Measurements from ENCODE around the gene SNED1.
A peak's percentile ranks its signal among the peaks of the same experiment; 100 is the strongest.
"Not testable (repeated sequence)": the region's sequence is repeated elsewhere in the genome, so short reads cannot be mapped to it uniquely, and the experiment has no call there.

SNED1 gene

GRCh38 chr2:241096979-241097378 is 98.6 kb downstream of the SNED1 start:
- TF ChIP-seq CTCF (IDR thresholded peaks at IDR 0.05; ENCODE audit: insufficient read depth, missing control alignments), result no peak
- no peak for FAIRE-seq

GRCh38 chr2:241099246-241099645 is 100.8 kb downstream of the SNED1 start:
- DNase-seq (ENCODE audit: insufficient read length, low spot score) (no peak), FAIRE-seq (no peak)
- no peak for TF ChIP-seq CTCF (IDR thresholded peaks at IDR 0.05; ENCODE audit: insufficient read depth, missing control alignments)

More at GRCh38 chr2:241096979-241097378, 98.6 kb downstream of the SNED1 start:
- DNase-seq (ENCODE audit: insufficient read length, low spot score), result no peak

- no peak for TF ChIP-seq CTCF (IDR thresholded peaks at IDR 0.05; ENCODE audit: insufficient read depth, missing control alignments)
- peak; percentile 59 for DNase-seq (ENCODE audit: insufficient read length, low spot score)
- no peak for FAIRE-seq
These were observed 103.9 kb downstream of the SNED1 start, which contains the start of gene MTERF4 for GRCh38 chr2:241102239-241102803. Gene MTERF4 (minus strand): TSS chr2:241102287. CDS start chr2:241102273, 14 bp downstream.

- DNase-seq (ENCODE audit: insufficient read length, low spot score) (no peak), FAIRE-seq (no peak)
- TF ChIP-seq CTCF (IDR thresholded peaks at IDR 0.05; ENCODE audit: insufficient read depth, missing control alignments), result no peak
These were observed 104.8 kb downstream of the SNED1 start for GRCh38 chr2:241103176-241103595.

GRCh38 chr2:241104611-241105010 is 106.2 kb downstream of the SNED1 start:
- DNase-seq (ENCODE audit: insufficient read length, low spot score); FAIRE-seq: not testable (repeated sequence)

GRCh38 chr2:241105641-241106040 is 107.2 kb downstream of the SNED1 start:
- TF ChIP-seq CTCF (IDR thresholded peaks at IDR 0.05; ENCODE audit: insufficient read depth, missing control alignments), result no peak
- DNase-seq (ENCODE audit: insufficient read length, low spot score) (no peak), FAIRE-seq (no peak)

- TF ChIP-seq CTCF (IDR thresholded peaks at IDR 0.05; ENCODE audit: insufficient read depth, missing control alignments), result no peak
- no peak for FAIRE-seq
- DNase-seq (ENCODE audit: insufficient read length, low spot score), result no peak
These were observed 108.8 kb downstream of the SNED1 start for GRCh38 chr2:241107031-241107783.

Data from D721Med (cell line).